HFFc6 (cell line): ENCODE data around the gene MEX3B. TPM values are rescaled to one million over a fixed set of nuclear protein-coding genes. Genes with fewer than 3 reads are reported as not detected.

ENCODE experiments used
- DNase-seq: peaks from one replicate; pipeline ENCODE4 v3.0.0-alpha.2; 2018
- H3K27ac Mint-ChIP-seq: 2 replicates; pipeline ENCODE4 v1.8.0; 2020; ENCODE audit warnings: mild to moderate bottlenecking, mixed read lengths
- H3K27me3 Mint-ChIP-seq: 2 replicates; pipeline ENCODE4 v1.8.0; 2021; ENCODE audit warnings: mild to moderate bottlenecking, moderate library complexity, mixed read lengths; ENCODE audit not compliant: insufficient read depth
- H3K36me3 Mint-ChIP-seq: 2 replicates; pipeline ENCODE4 v1.8.0; 2021; ENCODE audit warnings: low read depth, mixed read lengths
- H3K4me1 Mint-ChIP-seq: 2 replicates; pipeline ENCODE4 v1.8.0; 2020; ENCODE audit warnings: low read depth, mixed read lengths
- H3K4me3 Mint-ChIP-seq: 2 replicates; pipeline ENCODE4 v1.8.0; 2020; ENCODE audit warnings: mild to moderate bottlenecking, moderate library complexity, mixed read lengths
- H3K9me3 Mint-ChIP-seq: 2 replicates; pipeline ENCODE4 v1.8.0; 2020; ENCODE audit warnings: mild to moderate bottlenecking, mixed read lengths
- total RNA-seq, 6 experiments: library from RNA; stranded (reverse); fragmentation: NEBNext Ultra II Directional; extraction: Animal tissue kit (Norgen Biotek cat#: 25700); gene quantifications; 2 replicates in 1 of 6; 3 replicates in 5 of 6; pipeline ENCODE4 v1.2.3, GENCODE V29; 2021
- TF ChIP-seq, protein P1 (sequence below): fragments of 200-600 bp; sonication (generic); IDR thresholded peaks from 2 replicates; pipeline ENCODE4 v1.5.0; 2021; ENCODE audit warnings: antibody characterized with exemption, mild to moderate bottlenecking

Gene MEX3B
- total RNA-seq, 6 experiments from 2014 or later, result 4.0 to 5.4 (median 4.9) TPM

DNA sequence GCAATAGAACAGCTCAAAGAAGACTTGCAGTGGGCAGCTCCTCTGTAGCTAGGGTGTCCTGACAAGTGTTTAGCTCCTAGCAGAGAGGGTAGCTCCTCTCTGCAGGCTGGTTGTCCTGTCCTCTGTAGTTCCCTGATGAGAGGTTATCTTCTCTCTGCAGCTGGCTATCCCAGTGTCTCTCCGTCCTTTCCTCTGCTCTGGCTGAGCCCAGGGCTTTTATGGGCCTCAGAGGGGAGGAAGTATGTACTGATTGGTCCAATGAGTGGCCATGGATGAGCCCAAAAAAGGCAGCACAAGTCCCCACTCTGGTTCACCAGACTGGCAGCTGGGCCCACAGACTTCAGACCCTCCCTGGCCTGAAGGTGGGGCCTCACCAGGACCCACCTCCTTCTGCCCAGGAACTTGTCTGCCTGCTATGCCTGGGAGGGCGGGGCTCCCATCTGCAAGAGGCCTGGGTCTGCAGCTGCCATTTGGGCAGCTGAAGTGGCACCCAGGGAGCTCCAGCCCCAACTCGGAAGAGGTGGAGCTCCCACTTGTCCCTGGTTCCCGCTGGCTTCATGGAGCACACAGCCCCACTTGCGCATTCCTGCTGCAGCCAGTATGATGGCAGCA lies 27.2 kb upstream of the MEX3B start:
- Mint-ChIP-seq H3K4me3 (no peak overlapping the region), H3K9me3 (no peaks in the 10 kb centered on the region), H3K4me1 (no peaks in the 10 kb centered on the region), H3K27ac (no peak overlapping the region), H3K27me3 (peaks cover 18% of the 10 kb centered on the region), H3K36me3 (no peaks in the 10 kb centered on the region)
- TF ChIP-seq, protein P1, sequence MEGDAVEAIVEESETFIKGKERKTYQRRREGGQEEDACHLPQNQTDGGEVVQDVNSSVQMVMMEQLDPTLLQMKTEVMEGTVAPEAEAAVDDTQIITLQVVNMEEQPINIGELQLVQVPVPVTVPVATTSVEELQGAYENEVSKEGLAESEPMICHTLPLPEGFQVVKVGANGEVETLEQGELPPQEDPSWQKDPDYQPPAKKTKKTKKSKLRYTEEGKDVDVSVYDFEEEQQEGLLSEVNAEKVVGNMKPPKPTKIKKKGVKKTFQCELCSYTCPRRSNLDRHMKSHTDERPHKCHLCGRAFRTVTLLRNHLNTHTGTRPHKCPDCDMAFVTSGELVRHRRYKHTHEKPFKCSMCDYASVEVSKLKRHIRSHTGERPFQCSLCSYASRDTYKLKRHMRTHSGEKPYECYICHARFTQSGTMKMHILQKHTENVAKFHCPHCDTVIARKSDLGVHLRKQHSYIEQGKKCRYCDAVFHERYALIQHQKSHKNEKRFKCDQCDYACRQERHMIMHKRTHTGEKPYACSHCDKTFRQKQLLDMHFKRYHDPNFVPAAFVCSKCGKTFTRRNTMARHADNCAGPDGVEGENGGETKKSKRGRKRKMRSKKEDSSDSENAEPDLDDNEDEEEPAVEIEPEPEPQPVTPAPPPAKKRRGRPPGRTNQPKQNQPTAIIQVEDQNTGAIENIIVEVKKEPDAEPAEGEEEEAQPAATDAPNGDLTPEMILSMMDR, result no peak
- DNase-seq, result no peak

DNA sequence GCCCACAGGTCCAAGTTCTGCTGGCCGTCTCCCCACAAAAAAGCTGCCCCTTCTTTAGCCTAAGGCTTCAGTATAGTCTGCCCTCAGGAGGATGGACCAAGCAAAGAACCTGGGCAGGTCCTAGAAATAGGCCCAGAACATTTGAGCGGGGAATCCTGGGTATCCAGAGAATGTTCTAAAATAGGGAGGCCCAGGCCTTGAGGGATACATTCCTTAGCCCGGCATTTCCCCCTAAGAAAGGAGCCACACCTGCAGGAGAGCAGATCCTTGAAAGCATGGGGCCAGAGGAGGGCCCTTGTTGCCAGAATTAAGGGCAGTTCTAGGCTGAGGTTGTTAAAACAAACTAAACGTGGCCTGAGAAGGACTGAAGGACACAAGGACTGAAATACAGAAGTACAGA lies 20.6 kb upstream of the MEX3B start:
- DNase-seq, result no peak
- no peak overlapping the region for H3K4me3 Mint-ChIP-seq
- H3K27ac Mint-ChIP-seq, result no peak overlapping the region
- H3K27me3 Mint-ChIP-seq, result peaks cover 16% of the 10 kb centered on the region
- no peaks in the 10 kb centered on the region; the same call in 1 of the 2 replicates for H3K9me3 Mint-ChIP-seq
- no peaks in the 10 kb centered on the region for H3K36me3 Mint-ChIP-seq
- TF ChIP-seq, protein P1, result no peak
- peaks cover 7% of the 10 kb centered on the region for H3K4me1 Mint-ChIP-seq

DNA sequence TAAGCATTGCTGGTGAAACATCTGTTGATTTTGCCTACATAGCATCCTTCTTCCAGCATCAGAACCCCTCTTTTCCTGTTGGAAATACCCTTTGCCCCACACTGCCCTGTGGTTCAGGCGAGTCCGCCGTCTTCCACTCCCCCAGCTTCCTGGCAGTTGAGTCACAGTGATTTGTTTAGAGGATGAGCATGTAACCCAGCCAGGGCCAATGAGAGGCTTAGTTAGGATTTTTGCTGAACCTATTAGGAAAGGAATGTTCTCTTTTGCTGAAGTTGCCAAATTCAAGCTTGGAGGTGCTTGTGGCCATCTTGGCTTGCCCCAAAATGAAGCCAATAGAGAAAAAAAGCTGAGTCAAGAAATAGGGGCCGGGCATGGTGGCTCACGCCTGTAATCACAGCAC lies 19.0 kb upstream of the MEX3B start:
- H3K27me3 Mint-ChIP-seq, result peaks cover 17% of the 10 kb centered on the region

DNA sequence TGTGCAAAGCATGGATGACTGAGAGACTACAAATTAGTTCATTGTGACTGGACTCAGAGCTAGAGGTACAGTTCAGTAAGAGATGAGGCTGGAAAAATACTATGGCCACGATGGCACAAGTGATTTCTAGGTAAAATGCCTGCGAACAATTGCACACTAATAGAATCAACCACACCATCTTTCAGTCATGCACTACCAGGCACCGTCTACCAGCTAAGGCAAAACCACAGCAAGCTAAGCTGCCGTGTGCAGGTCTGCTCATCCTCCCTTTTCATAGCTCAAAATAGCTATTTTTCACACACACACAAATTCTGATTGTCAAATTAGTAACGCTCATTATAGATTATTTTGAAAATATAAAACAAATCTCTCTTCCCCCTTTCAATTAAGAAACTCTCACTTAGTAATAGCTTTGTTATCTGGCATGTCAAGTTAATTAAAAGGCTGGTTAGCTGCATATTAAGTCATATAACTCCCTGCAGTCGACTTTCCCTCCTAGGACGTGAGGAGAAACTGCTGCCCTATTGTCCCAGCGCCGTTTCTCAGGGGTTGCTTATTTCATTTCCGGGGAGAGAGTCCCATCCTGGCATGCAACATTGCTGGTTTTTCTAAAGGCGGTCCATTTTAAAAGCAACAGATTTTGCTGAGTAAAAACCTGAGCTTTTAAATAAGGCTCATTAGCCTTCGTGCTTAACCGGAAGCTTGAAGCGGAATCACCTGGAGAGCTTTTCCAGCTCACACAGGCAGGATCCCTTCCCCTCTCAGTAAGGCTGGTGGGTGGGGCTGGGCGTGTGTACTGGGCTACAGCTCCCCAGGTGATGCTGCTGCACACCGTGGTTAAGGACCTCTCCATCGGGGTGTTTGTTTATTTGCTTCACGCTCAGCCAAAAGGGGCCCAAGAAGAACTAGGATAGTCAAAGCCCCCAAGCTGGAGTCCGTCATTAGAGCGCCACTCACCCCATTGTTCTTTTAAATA lies 16.9 kb upstream of the MEX3B start:
- peaks cover 22% of the 10 kb centered on the region for H3K27me3 Mint-ChIP-seq

More for the DNA sequence above, 19.0 kb upstream of the MEX3B start:
- TF ChIP-seq, protein P1, result no peak
- Mint-ChIP-seq H3K36me3 (no peaks in the 10 kb centered on the region), H3K27ac (no peak overlapping the region), H3K4me3 (no peak overlapping the region), H3K4me1 (peaks cover 7% of the 10 kb centered on the region), H3K9me3 (no peaks in the 10 kb centered on the region; the same call in 1 of the 2 replicates)
- DNase-seq, result peak; percentile 21

DNA sequence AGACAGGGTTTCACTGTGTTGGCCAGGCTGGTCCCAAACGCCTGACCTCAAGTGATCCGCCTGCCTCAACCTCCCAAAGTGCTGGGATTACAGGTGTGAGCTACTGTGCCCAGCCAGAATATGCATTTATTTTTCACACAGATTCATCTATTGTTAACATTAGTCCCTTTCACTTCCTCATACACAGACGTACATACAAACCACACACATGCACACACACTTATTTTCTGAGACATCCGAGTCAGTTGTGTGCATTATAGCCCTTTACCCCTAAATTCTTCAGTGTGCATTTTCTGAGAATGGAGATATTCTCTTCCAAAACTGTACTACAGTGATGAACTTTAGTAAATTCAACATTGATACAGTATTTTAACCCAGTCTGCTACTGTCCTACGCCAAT lies 15.0 kb upstream of the MEX3B start:
- Mint-ChIP-seq H3K4me1 (peaks cover 7% of the 10 kb centered on the region), H3K27ac (no peak overlapping the region), H3K36me3 (no peaks in the 10 kb centered on the region), H3K9me3 (no peaks in the 10 kb centered on the region; the same call in 1 of the 2 replicates), H3K4me3 (no peak overlapping the region), H3K27me3 (peaks cover 23% of the 10 kb centered on the region)
- TF ChIP-seq, protein P1, result no peak
- DNase-seq, result no peak

More for the DNA sequence above, 16.9 kb upstream of the MEX3B start:
- Mint-ChIP-seq H3K36me3 (no peaks in the 10 kb centered on the region), H3K27ac (no peak overlapping the region), H3K4me3 (no peak overlapping the region), H3K4me1 (peaks cover 7% of the 10 kb centered on the region), H3K9me3 (no peaks in the 10 kb centered on the region; the same call in 1 of the 2 replicates)
- TF ChIP-seq, protein P1, result no peak
- DNase-seq, result no peak
